K562 (cell line): Measurements from ENCODE around the gene LRRC47. TPM values are rescaled to one million over a fixed set of nuclear protein-coding genes. Genes with fewer than 3 reads are reported as not detected.

Source experiments
- ARID2 ChIP-seq: fragments of 450-650 bp; IDR thresholded peaks from 2 replicates; pipeline ENCODE4 v1.6.1; 2017; ENCODE audit warnings: antibody characterized with exemption, mild to moderate bottlenecking
- ATF1 ChIP-seq, 2 experiments: fragments of 450-650 bp in 1 of 2; IDR thresholded peaks; 2 replicates each; pipeline ENCODE4 v1.6.1; 2016; ENCODE audit warnings: missing compliant biosample characterization in 1 of 2, missing genetic modification characterization in 1 of 2
- CHAMP1 ChIP-seq: fragments of 450-650 bp; IDR thresholded peaks from 2 replicates; pipeline ENCODE4 v1.6.1; 2016; ENCODE audit warnings: mild to moderate bottlenecking
- EP400 ChIP-seq: fragments of 450-650 bp; IDR thresholded peaks from 2 replicates; pipeline ENCODE4 v1.6.1; 2017; ENCODE audit warnings: antibody characterized with exemption, mild to moderate bottlenecking, moderate library complexity
- FOXJ3 ChIP-seq: sonication (generic); formaldehyde crosslinking; IDR thresholded peaks from 2 replicates; pipeline ENCODE4 v1.4.0; 2020; ENCODE audit warnings: mild to moderate bottlenecking, missing genetic modification reagents
- HMGXB4 ChIP-seq: sonication (generic); formaldehyde crosslinking; IDR thresholded peaks from 2 replicates; pipeline ENCODE4 v1.8.1; 2023; ENCODE audit warnings: mild to moderate bottlenecking, missing genetic modification reagents
- KLF1 ChIP-seq: fragments of 450-650 bp; IDR thresholded peaks from 2 replicates; pipeline ENCODE4 v1.6.1; 2016; ENCODE audit warnings: missing genetic modification characterization, missing compliant biosample characterization
- MYBL2 ChIP-seq, 2 experiments: fragments of 450-650 bp in 1 of 2; sonication (generic) in 1 of 2; formaldehyde crosslinking in 1 of 2; IDR thresholded peaks; 2 replicates each; pipeline versions ENCODE4 v1.6.1 to v1.8.1; 2017 to 2022; ENCODE audit warnings: borderline replicate concordance in 1 of 2, inconsistent platforms in 1 of 2, low read depth in 1 of 2, mild to moderate bottlenecking in 1 of 2, missing genetic modification reagents in 1 of 2, moderate library complexity in 1 of 2
- NFRKB ChIP-seq: fragments of 450-650 bp; IDR thresholded peaks from 2 replicates; pipeline ENCODE4 v1.6.1; 2016; ENCODE audit warnings: low read depth
- NONO ChIP-seq, 2 experiments: fragments of 200-400 bp in 1 of 2; fragments of 450-650 bp in 1 of 2; formaldehyde crosslinking in 1 of 2; IDR thresholded peaks; 2 replicates each; pipeline ENCODE4 v1.6.1; 2017; ENCODE audit warnings: low read depth in 2 of 2, mild to moderate bottlenecking in 2 of 2, moderate library complexity in 2 of 2, low read length in 1 of 2
- NR2F6 ChIP-seq: fragments of 450-650 bp; formaldehyde crosslinking; IDR thresholded peaks from 2 replicates; pipeline ENCODE4 v1.4.0; 2020; ENCODE audit warnings: mild to moderate bottlenecking
- NR4A1 ChIP-seq, 2 experiments: fragments of 250-450 bp in 1 of 2; fragments of 450-650 bp in 1 of 2; sonication (Bioruptor Pico) in 1 of 2; IDR thresholded peaks; 2 replicates each; pipeline versions ENCODE4 v1.4.0 to v1.6.1; 2016 to 2020; ENCODE audit warnings: mild to moderate bottlenecking in 2 of 2, missing compliant biosample characterization in 1 of 2, missing genetic modification characterization in 1 of 2, moderate library complexity in 1 of 2
- PHB ChIP-seq: fragments of 250-450 bp; sonication (Bioruptor Pico); IDR thresholded peaks from 2 replicates; pipeline ENCODE4 v1.5.0; 2021
- RBM17 ChIP-seq: fragments of 200-400 bp; formaldehyde crosslinking; IDR thresholded peaks from 2 replicates; pipeline ENCODE4 v1.6.1; 2017; ENCODE audit warnings: low read depth, mild to moderate bottlenecking, low read length, borderline replicate concordance
- SNAPC5 ChIP-seq: fragments of 250-450 bp; sonication (Bioruptor Pico); IDR thresholded peaks from 2 replicates; pipeline ENCODE4 v1.8.0; 2021; ENCODE audit warnings: moderate library complexity, mild to moderate bottlenecking, inconsistent platforms
- STAG1 ChIP-seq: sonication (generic); formaldehyde crosslinking; IDR thresholded peaks from 2 replicates; pipeline ENCODE4 v1.5.0; 2020; ENCODE audit warnings: missing genetic modification reagents, borderline replicate concordance
- TEAD2 ChIP-seq: fragments of 450-650 bp; IDR thresholded peaks from 2 replicates; pipeline ENCODE4 v1.6.1; 2016; ENCODE audit warnings: missing genetic modification characterization, control low read depth, missing compliant biosample characterization
- ZNF197 ChIP-seq: fragments of 200-800 bp; sonication (Bioruptor generic); IDR thresholded peaks from 2 replicates; pipeline ENCODE4 v1.6.1; 2016; ENCODE audit warnings: low read depth, missing genetic modification characterization, missing compliant biosample characterization
- ZNF436 ChIP-seq: fragments of 250-450, 450-650 bp; sonication (Bioruptor Pico); formaldehyde crosslinking; IDR thresholded peaks from 2 replicates; pipeline ENCODE4 v1.7.0; 2020; ENCODE audit warnings: mild to moderate bottlenecking
- ZNF551 ChIP-seq: fragments of 250-450 bp; sonication (Bioruptor Pico); IDR thresholded peaks from 2 replicates; pipeline ENCODE4 v1.5.0; 2021; ENCODE audit warnings: mild to moderate bottlenecking, moderate library complexity
- ZNF655 ChIP-seq: fragments of 250-450 bp; sonication (Bioruptor Pico); IDR thresholded peaks from 2 replicates; pipeline ENCODE4 v1.5.0; 2021
- ZNF717 ChIP-seq: fragments of 250-450 bp; sonication (Bioruptor Pico); IDR thresholded peaks from 2 replicates; pipeline ENCODE4 v1.5.0; 2021
- polyA plus RNA-seq, 8 experiments: library from polyadenylated mRNA; depleted of rRNA in 4 of 8; stranded (reverse) in 5 of 8; unstranded in 3 of 8; fragments of >200 nt; fragmentation: Nextera tagmentation in 2 of 8; fragmentation: Illumina TruSeq in 1 of 8; extraction: Ambion mirVana in 2 of 8; extraction: Trizol in 1 of 8; gene quantifications; 2 replicates each; pipeline versions ENCODE4 v1.2.1 to v1.2.3, GENCODE V29; 2011 to 2014; ENCODE audit warnings: inconsistent platforms in 1 of 8, missing spikeins in 1 of 8
- total RNA-seq, 7 experiments: library from RNA; depleted of rRNA in 6 of 7; stranded (reverse); fragments of >200 nt in 6 of 7; fragmentation: Illumina TruSeq in 2 of 7; extraction: Trizol in 2 of 7; gene quantifications; 2 replicates each; pipeline versions ENCODE4 v1.2.1 to v1.2.3, GENCODE V29; 2011 to 2021; ENCODE audit warnings: low replicate concordance in 1 of 7

Gene LRRC47
- total and polyA plus RNA-seq, 9 of the 15 experiments (the other 6 are each of a cell fraction or from before 2014, with no cell fraction given) = 4.6 to 68.0 (median 35.9) TPM

GRCh38 chr1:3775490-3776230 is 20.6 kb downstream of the LRRC47 start (continued):
- TF ChIP-seq ZNF436 (CRISPR knock-in tag) (no peak), STAG1 (CRISPR knock-in tag) (no peak), RBM17 (no peak), ZNF197 (CRISPR knock-in tag) (0 out of 2 replicates have a peak, but pooled peaks have one; percentile 22), NONO (IDR thresholded peaks at IDR 0.05; ENCODE audit: low read depth in 2 of 2, low read length in 1 of 2) (peak in 1 of 2 experiments; percentile 47; a peak in 1 of 4 replicates), FOXJ3 (CRISPR knock-in tag) (no peak), ZNF717 (no peak), ARID2 (peak; percentile 78; the same call in 1 of the 2 replicates), NFRKB (no peak), TEAD2 (no peak), ZNF551 (no peak), NR2F6 (CRISPR knock-in tag) (no peak), PHB (no peak), MYBL2 (IDR thresholded peaks at IDR 0.05; ENCODE audit: low read depth) (no peak), MYBL2 (CRISPR knock-in tag; IDR thresholded peaks at IDR 0.05; ENCODE audit: borderline replicate concordance) (no peak), EP400 (peak; percentile 88), KLF1 (peak; percentile 69), ATF1 (CRISPR knock-in tag; IDR thresholded peaks at IDR 0.05) (0 out of 2 replicates have a peak, but pooled peaks have one; percentile 23), ATF1 (tag; IDR thresholded peaks at IDR 0.05) (peak; percentile 77), HMGXB4 (CRISPR knock-in tag) (0 out of 2 replicates have a peak, but pooled peaks have one; percentile 78), CHAMP1 (no peak), NR4A1 (CRISPR knock-in tag; IDR thresholded peaks at IDR 0.05) (0 out of 2 replicates have a peak, but pooled peaks have one; percentile 52), NR4A1 (tag; IDR thresholded peaks at IDR 0.05) (peak; percentile 91), SNAPC5 (CRISPR knock-in tag) (no peak), ZNF655 (CRISPR knock-in tag) (0 out of 2 replicates have a peak, but pooled peaks have one; percentile 11)
